ENCODE measurements around the gene CASP1.
A peak's percentile ranks its signal among the peaks of the same experiment; 100 is the strongest.
"Not testable (repeated sequence)": the region's sequence is repeated elsewhere in the genome, so short reads cannot be mapped to it uniquely, and the experiment has no call there.

Gene CASP1

DNA sequence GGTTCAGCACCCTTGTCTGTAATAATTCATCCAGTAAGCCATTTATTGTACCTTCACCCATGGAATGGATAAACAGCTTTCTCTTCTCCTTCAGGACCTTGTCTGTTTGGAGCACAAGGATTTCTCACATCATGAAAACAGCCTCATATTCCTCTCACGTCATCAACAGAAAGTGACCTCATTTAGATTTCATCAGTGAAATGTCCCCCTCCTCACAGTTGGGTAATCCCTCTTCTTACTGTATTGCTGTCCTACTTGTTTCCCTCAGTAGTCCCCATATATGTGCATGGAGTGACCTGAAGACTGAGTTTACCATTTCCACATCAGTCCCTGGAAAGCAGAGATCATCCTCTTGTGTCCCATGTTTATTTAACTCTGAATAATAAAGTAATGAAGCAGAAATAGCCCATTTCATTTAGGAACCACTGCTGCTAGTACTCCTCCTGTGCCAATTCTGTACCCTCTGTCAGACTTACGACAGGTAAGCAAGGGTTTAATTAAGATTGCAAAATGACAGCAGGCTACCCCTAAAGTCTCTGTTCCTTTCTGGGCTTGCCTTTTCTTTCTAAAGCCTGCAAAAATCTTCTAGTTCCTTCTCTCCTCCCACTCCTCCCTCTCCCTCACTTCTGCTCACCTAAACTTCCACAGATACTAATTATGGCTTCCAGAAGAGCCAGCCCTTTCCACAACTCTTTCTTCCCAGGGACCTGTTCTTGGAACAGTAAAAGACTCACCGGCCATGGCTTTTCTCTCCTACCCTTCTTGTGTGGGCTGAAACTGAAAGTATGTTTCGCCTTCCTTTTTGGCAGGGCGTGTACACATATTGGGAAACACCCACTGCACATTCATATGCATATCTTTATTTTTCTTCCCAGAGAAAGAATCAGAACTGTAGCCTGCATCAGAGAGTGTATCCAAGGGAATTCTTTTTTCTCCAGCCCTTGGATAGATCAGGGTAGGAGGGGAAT lies 9.9 kb upstream of the CASP1 start, which contains the start of gene CARD16:
Gene CARD16 (minus strand): TSS at position 779 of the 968 bp plus-strand sequence. CDS start 38 bp downstream, at position 741.
- peak within 1 kb of the TSS; percentile 62 for H3K4me3 ChIP-seq (ENCODE audit: low read depth, low read length)
- DNase-seq (ENCODE audit: low read depth) = peak; percentile 75
- TF ChIP-seq POLR2A (IDR thresholded peaks at IDR 0.05; ENCODE audit: extremely low read depth, insufficient read length) = peak; percentile 17

DNA sequence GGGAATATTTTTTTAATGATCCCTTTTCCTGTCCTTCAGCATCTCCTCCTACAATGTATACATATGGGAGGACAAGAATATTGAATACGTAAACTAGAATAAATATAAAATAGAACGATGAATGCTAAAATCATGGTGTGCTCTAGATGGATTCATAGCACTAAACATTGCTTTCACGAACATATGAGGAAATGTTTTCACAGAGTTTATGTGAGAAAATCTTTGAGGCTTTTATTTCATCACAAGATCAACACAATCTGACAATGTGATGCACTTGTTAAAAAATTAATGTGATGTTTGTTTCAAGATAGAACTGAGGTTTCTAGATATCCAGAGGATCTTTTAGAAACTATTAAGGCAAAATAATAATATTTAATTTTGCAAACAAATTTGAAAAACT lies 7.2 kb upstream of the CASP1 start:
- no peak for DNase-seq (ENCODE audit: low read depth)
- no peak overlapping the region for H3K4me3 ChIP-seq (ENCODE audit: low read depth, low read length)
- TF ChIP-seq, protein P1, sequence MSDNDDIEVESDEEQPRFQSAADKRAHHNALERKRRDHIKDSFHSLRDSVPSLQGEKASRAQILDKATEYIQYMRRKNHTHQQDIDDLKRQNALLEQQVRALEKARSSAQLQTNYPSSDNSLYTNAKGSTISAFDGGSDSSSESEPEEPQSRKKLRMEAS (IDR thresholded peaks at IDR 0.05; ENCODE audit: low read depth, low read length) = no peak
- no peak for TF ChIP-seq MYC (IDR thresholded peaks at IDR 0.05; ENCODE audit: low read depth, low read length)
- TF ChIP-seq, protein P2, sequence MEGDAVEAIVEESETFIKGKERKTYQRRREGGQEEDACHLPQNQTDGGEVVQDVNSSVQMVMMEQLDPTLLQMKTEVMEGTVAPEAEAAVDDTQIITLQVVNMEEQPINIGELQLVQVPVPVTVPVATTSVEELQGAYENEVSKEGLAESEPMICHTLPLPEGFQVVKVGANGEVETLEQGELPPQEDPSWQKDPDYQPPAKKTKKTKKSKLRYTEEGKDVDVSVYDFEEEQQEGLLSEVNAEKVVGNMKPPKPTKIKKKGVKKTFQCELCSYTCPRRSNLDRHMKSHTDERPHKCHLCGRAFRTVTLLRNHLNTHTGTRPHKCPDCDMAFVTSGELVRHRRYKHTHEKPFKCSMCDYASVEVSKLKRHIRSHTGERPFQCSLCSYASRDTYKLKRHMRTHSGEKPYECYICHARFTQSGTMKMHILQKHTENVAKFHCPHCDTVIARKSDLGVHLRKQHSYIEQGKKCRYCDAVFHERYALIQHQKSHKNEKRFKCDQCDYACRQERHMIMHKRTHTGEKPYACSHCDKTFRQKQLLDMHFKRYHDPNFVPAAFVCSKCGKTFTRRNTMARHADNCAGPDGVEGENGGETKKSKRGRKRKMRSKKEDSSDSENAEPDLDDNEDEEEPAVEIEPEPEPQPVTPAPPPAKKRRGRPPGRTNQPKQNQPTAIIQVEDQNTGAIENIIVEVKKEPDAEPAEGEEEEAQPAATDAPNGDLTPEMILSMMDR (IDR thresholded peaks at IDR 0.05; ENCODE audit: low read depth, low read length) = no peak

DNA sequence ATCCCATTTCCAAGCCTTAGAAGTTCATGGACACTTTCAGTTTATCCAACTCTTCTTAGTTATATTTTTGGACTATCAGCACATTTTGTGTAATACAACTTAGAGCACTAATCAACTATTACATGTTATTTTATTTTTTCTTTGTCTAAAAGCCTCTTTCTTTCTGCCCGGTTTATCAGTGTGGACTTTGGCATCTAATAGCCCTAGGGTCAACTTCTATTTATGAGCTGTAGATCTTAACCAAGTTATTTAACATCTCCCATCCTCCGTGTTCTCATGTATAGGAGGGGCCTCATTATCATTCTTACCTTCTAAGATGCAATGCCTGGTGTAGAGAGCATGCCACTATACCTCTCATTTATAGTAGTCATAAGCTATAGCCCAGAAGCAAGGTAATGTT lies 5.8 kb upstream of the CASP1 start:
- no peak overlapping the region for H3K4me3 ChIP-seq (ENCODE audit: low read depth, low read length)
- DNase-seq (ENCODE audit: low read depth) = no peak
- TF ChIP-seq, protein P2 (IDR thresholded peaks at IDR 0.05; ENCODE audit: low read depth, low read length) = no peak
- TF ChIP-seq, protein P1 (IDR thresholded peaks at IDR 0.05; ENCODE audit: low read depth, low read length) = no peak
- TF ChIP-seq MYC (IDR thresholded peaks at IDR 0.05; ENCODE audit: low read depth, low read length) (no peak), POLR2A (IDR thresholded peaks at IDR 0.05; ENCODE audit: extremely low read depth, insufficient read length) (no peak)

DNA sequence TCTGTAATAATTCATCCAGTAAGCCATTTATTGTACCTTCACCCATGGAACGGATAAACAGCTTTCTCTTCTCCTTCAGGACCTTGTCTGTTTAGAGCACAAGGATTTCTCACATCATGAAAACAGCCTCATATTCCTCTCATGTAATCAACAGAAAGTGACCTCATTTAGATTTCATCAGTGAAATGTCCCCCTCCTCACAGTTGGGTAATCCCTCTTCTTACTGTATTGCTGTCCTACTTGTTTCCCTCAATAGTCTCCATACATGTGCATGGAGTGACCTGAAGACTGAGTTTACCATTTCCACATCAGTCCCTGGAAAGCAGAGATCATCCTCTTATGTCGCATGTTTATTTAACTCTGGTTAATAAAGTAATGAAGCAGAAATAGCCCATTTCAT lies 556 bp downstream of the CASP1 start:
- peak overlapping the region; percentile 64 for H3K4me3 ChIP-seq (ENCODE audit: low read depth, low read length)
- not testable (repeated sequence) for DNase-seq (ENCODE audit: low read depth)

DNA sequence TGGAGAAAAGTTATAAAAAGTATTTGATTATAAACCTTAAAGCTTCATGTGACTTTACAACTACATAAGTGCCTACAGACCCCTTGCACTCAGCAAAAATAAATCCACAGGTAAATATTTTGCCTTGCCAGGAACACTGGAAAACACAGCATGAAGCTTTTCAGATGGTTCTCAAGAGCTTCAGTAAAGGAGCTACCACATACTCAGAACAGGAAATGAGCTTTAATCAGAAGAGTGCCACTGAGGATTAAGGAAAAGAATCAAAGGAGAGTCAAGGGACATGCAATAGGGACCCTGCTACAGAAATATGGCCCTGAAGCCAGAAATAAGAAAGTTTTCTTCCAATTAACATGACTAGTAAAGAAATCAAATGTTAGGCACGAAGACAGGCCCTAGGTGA lies 1.2 kb downstream of the CASP1 start:
- peak overlapping the region; percentile 64 for H3K4me3 ChIP-seq (ENCODE audit: low read depth, low read length)
- no peak for TF ChIP-seq POLR2A (IDR thresholded peaks at IDR 0.05; ENCODE audit: extremely low read depth, insufficient read length)
- no peak for TF ChIP-seq MYC (IDR thresholded peaks at IDR 0.05; ENCODE audit: low read depth, low read length)
- TF ChIP-seq, protein P1 (IDR thresholded peaks at IDR 0.05; ENCODE audit: low read depth, low read length) = no peak
- TF ChIP-seq, protein P2 (IDR thresholded peaks at IDR 0.05; ENCODE audit: low read depth, low read length) = no peak
- no peak for DNase-seq (ENCODE audit: low read depth)

DNA sequence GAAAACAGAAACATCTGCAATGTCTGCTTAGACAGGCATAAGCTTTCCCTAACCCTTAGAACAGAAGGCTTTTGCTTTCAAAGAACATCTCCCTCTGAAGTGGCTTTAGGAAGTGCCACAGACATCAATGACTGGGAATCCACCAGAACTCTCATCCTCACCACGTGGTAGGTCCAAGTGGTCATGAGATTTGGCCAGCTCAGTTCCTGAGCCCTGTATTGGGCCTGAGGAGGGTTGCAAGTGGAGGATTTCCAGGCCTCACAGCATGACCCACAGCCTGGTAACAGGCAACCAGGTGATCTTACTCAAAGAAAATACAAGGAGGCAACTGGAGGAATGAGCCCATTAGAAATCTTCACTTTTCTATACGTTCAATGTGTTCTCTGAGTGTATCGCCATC lies 1.6 kb downstream of the CASP1 start:
- H3K4me3 ChIP-seq (ENCODE audit: low read depth, low read length) = no peak overlapping the region
- TF ChIP-seq, protein P2 (IDR thresholded peaks at IDR 0.05; ENCODE audit: low read depth, low read length) = no peak
- TF ChIP-seq MYC (IDR thresholded peaks at IDR 0.05; ENCODE audit: low read depth, low read length) (no peak), POLR2A (IDR thresholded peaks at IDR 0.05; ENCODE audit: extremely low read depth, insufficient read length) (no peak)
- TF ChIP-seq, protein P1 (IDR thresholded peaks at IDR 0.05; ENCODE audit: low read depth, low read length) = no peak
- no peak for DNase-seq (ENCODE audit: low read depth)

Data from NB4 (cell line).